ENCODE measurements around the gene DMRT1.

DMRT1 gene

GRCh38 chr9:1005043-1005667 lies 163.7 kb downstream of the DMRT1 start:
- no peak for DNase-seq

GRCh38 chr9:1007312-1007711 lies 165.8 kb downstream of the DMRT1 start:
- DNase-seq: no peak

- DNase-seq: no peak
Measured at GRCh38 chr9:1008216-1008615, 166.7 kb downstream of the DMRT1 start.

GRCh38 chr9:1009101-1009707 lies 167.7 kb downstream of the DMRT1 start:
- no peak for DNase-seq

- DNase-seq: no peak
Measured at GRCh38 chr9:1013021-1013420, 171.5 kb downstream of the DMRT1 start.

GRCh38 chr9:1014225-1014624 lies 172.7 kb downstream of the DMRT1 start:
- no peak for DNase-seq

- no peak for DNase-seq
Measured at GRCh38 chr9:1014640-1015039, 173.1 kb downstream of the DMRT1 start.

GRCh38 chr9:1018121-1018520 lies 176.6 kb downstream of the DMRT1 start:
- no peak for DNase-seq
